ENCODE results near the gene ITSN1.
"Not testable (repeated sequence)": the region's sequence is repeated elsewhere in the genome, so short reads cannot be mapped to it uniquely, and the experiment has no call there.

The ITSN1 gene

DNA sequence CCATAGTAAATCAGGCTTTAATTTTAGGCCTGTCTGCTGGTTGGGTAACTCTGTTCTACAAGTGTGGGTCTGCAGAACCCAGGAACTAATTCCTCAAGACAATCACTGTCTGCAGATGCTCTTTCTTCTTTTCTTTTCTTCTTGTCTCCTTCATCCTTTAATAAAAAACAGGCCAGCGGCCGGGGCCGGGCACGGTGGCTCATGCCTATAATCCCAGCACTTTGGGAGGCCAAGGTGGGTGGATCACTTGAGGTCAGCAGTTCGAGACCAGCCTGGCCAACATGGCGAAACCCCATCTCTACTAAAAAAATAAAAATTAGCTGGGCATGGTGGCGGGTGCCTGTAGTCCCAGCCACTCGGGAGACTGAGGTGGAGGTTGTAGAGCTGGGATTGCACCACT lies 220.9 kb downstream of the ITSN1 start:
- DNase-seq; H3K4me1 ChIP-seq (ENCODE audit: control insufficient read depth, insufficient read depth, low read length, poor library complexity, severe bottlenecking); H3K27ac ChIP-seq (ENCODE audit: insufficient read depth, low read length, poor library complexity, severe bottlenecking); H3K27me3 ChIP-seq (replicated peaks; ENCODE audit: control insufficient read depth, insufficient read depth, low read length, poor library complexity, severe bottlenecking); H3K9me3 ChIP-seq (ENCODE audit: control insufficient read depth, low read length); H3K4me3 ChIP-seq (ENCODE audit: insufficient read depth, low read depth, low read length, poor library complexity, severe bottlenecking); H3K36me3 ChIP-seq (ENCODE audit: control insufficient read depth, insufficient read depth, low read length): not testable (repeated sequence)

DNA sequence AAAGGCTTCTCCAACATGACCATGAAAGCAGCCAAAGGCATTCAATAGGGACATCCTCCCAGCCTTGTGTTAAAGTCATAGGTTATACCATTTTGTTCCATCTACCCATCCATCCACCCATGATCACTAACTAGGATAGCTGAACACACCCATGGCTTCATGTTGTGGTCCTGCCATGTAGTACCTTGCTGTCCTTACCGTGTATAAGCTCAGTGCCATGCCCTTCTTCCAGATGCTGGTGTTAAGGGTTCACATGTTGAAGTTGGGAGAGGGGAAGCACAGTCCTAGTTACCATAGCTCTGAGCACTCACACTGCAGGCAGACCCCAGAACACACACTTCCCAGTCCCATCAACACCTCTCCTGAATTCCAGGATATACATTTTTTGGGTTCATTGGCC lies 221.8 kb downstream of the ITSN1 start:
- Histone ChIP-seq H3K4me1 (ENCODE audit: control insufficient read depth, insufficient read depth, low read length, poor library complexity, severe bottlenecking) (no peaks in the 10 kb centered on the region), H3K27ac (ENCODE audit: insufficient read depth, low read length, poor library complexity, severe bottlenecking) (no peak overlapping the region), H3K4me3 (ENCODE audit: insufficient read depth, low read depth, low read length, poor library complexity, severe bottlenecking) (no peak overlapping the region), H3K36me3 (ENCODE audit: control insufficient read depth, insufficient read depth, low read length) (no peaks in the 10 kb centered on the region), H3K27me3 (replicated peaks; ENCODE audit: control insufficient read depth, insufficient read depth, low read length, poor library complexity, severe bottlenecking) (no peaks in the 10 kb centered on the region), H3K9me3 (ENCODE audit: control insufficient read depth, low read length) (no peaks in the 10 kb centered on the region)
- no peak for DNase-seq

- H3K27ac ChIP-seq (ENCODE audit: insufficient read depth, low read length, poor library complexity, severe bottlenecking) = no peak overlapping the region
- H3K9me3 ChIP-seq (ENCODE audit: control insufficient read depth, low read length) = no peaks in the 10 kb centered on the region
Measured at GRCh38 chr21:33865176-33865575, 222.9 kb downstream of the ITSN1 start.

DNA sequence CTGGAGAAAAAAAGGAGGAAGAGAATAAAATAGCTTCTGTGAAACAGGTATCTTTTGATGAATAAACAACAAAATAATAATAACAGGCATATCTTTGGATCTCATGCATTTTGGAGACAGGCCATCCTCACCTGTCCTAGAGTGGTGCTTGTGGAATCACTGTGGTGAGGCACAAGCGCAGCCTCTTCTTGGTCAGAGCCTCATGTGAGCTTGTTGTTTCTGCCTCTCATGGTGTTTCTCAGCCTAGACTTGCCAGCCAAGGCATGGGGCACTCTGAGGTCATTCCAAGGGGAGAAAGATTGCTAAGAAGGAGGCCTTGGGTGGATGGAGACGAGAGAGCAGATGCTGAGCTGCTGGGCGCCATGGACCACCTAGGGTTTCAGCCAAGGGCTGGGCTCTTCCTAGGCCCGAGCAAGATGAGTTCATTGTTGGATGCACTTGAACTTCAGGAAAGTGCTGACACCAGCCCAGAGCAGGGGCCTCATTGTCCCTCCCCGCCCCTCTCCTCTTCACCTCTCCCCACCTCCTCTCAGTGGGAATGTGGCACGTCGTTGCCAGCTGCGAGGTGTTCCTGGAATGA lies 223.8 kb downstream of the ITSN1 start:
- Histone ChIP-seq H3K4me3 (ENCODE audit: insufficient read depth, low read depth, low read length, poor library complexity, severe bottlenecking) (no peak overlapping the region), H3K36me3 (ENCODE audit: control insufficient read depth, insufficient read depth, low read length) (no peaks in the 10 kb centered on the region), H3K4me1 (ENCODE audit: control insufficient read depth, insufficient read depth, low read length, poor library complexity, severe bottlenecking) (no peaks in the 10 kb centered on the region), H3K27ac (ENCODE audit: insufficient read depth, low read length, poor library complexity, severe bottlenecking) (no peak overlapping the region), H3K9me3 (ENCODE audit: control insufficient read depth, low read length) (no peaks in the 10 kb centered on the region), H3K27me3 (replicated peaks; ENCODE audit: control insufficient read depth, insufficient read depth, low read length, poor library complexity, severe bottlenecking) (no peaks in the 10 kb centered on the region)
- DNase-seq = no peak

More at GRCh38 chr21:33865176-33865575, 222.9 kb downstream of the ITSN1 start:
- no peak for DNase-seq
- Histone ChIP-seq H3K4me3 (ENCODE audit: insufficient read depth, low read depth, low read length, poor library complexity, severe bottlenecking) (no peak overlapping the region), H3K4me1 (ENCODE audit: control insufficient read depth, insufficient read depth, low read length, poor library complexity, severe bottlenecking) (no peaks in the 10 kb centered on the region), H3K36me3 (ENCODE audit: control insufficient read depth, insufficient read depth, low read length) (no peaks in the 10 kb centered on the region), H3K27me3 (replicated peaks; ENCODE audit: control insufficient read depth, insufficient read depth, low read length, poor library complexity, severe bottlenecking) (no peaks in the 10 kb centered on the region)

GRCh38 chr21:33866826-33867225 lies 224.5 kb downstream of the ITSN1 start:
- Histone ChIP-seq H3K27ac (ENCODE audit: insufficient read depth, low read length, poor library complexity, severe bottlenecking) (no peak overlapping the region), H3K27me3 (replicated peaks; ENCODE audit: control insufficient read depth, insufficient read depth, low read length, poor library complexity, severe bottlenecking) (no peaks in the 10 kb centered on the region), H3K36me3 (ENCODE audit: control insufficient read depth, insufficient read depth, low read length) (no peaks in the 10 kb centered on the region), H3K4me3 (ENCODE audit: insufficient read depth, low read depth, low read length, poor library complexity, severe bottlenecking) (no peak overlapping the region), H3K9me3 (ENCODE audit: control insufficient read depth, low read length) (no peaks in the 10 kb centered on the region), H3K4me1 (ENCODE audit: control insufficient read depth, insufficient read depth, low read length, poor library complexity, severe bottlenecking) (no peaks in the 10 kb centered on the region)
- DNase-seq = no peak

DNA sequence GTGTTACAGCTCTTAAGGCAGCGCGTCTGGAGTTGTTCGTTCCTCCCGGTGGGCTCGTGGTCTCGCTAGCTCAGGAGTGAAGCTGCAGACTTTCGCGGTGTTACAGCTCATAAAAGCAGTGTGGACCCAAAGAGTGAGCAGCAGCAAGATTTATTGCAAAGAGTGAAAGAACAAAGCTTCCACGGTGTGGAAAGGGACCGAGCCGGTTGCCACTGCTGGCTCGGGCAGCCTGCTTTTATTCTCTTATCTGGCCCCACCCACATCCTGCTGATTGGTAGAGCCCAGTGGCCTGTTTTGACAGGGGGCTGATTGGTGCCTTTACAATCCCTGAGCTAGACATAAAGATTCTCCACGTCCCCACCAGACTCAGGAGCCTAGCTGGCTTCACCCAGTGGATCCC lies 225.6 kb downstream of the ITSN1 start:
- not testable (repeated sequence) for H3K36me3 ChIP-seq (ENCODE audit: control insufficient read depth, insufficient read depth, low read length); H3K9me3 ChIP-seq (ENCODE audit: control insufficient read depth, low read length); H3K27ac ChIP-seq (ENCODE audit: insufficient read depth, low read length, poor library complexity, severe bottlenecking); H3K4me1 ChIP-seq (ENCODE audit: control insufficient read depth, insufficient read depth, low read length, poor library complexity, severe bottlenecking); H3K27me3 ChIP-seq (replicated peaks; ENCODE audit: control insufficient read depth, insufficient read depth, low read length, poor library complexity, severe bottlenecking); H3K4me3 ChIP-seq (ENCODE audit: insufficient read depth, low read depth, low read length, poor library complexity, severe bottlenecking); DNase-seq

- Histone ChIP-seq H3K9me3 (ENCODE audit: control insufficient read depth, low read length) (no peaks in the 10 kb centered on the region), H3K27me3 (replicated peaks; ENCODE audit: control insufficient read depth, insufficient read depth, low read length, poor library complexity, severe bottlenecking) (no peaks in the 10 kb centered on the region), H3K4me3 (ENCODE audit: insufficient read depth, low read depth, low read length, poor library complexity, severe bottlenecking) (no peak overlapping the region), H3K27ac (ENCODE audit: insufficient read depth, low read length, poor library complexity, severe bottlenecking) (no peak overlapping the region), H3K36me3 (ENCODE audit: control insufficient read depth, insufficient read depth, low read length) (no peaks in the 10 kb centered on the region), H3K4me1 (ENCODE audit: control insufficient read depth, insufficient read depth, low read length, poor library complexity, severe bottlenecking) (no peaks in the 10 kb centered on the region)
- DNase-seq = no peak
Measured at GRCh38 chr21:33869873-33870272, 227.6 kb downstream of the ITSN1 start.

- no peaks in the 10 kb centered on the region for H3K36me3 ChIP-seq (ENCODE audit: control insufficient read depth, insufficient read depth, low read length)
- no peaks in the 10 kb centered on the region for H3K9me3 ChIP-seq (ENCODE audit: control insufficient read depth, low read length)
- no peak for DNase-seq
- no peak overlapping the region for H3K27ac ChIP-seq (ENCODE audit: insufficient read depth, low read length, poor library complexity, severe bottlenecking)
- no peaks in the 10 kb centered on the region for H3K27me3 ChIP-seq (replicated peaks; ENCODE audit: control insufficient read depth, insufficient read depth, low read length, poor library complexity, severe bottlenecking)
- H3K4me3 ChIP-seq (ENCODE audit: insufficient read depth, low read depth, low read length, poor library complexity, severe bottlenecking) = no peak overlapping the region
- no peaks in the 10 kb centered on the region for H3K4me1 ChIP-seq (ENCODE audit: control insufficient read depth, insufficient read depth, low read length, poor library complexity, severe bottlenecking)
Measured at GRCh38 chr21:33870768-33871167, 228.5 kb downstream of the ITSN1 start.

DNA sequence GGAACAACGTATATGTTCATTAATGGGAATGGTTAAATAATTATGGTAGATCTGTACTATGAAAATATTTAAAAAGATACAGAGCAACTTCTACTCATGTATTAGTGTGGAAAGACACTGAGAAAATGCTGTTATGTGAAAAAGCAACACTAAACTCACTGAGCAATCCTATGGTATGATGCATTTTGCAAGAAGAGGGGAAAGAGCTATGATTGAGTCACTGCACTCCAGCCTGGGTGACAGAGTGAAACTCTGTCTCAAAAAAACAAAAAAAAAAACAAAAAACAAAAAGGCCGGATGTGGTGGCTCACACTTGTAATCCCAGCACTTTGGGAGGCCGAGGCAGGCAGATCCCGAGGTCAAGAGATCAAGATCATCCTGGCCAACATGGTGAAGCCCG lies 228.9 kb downstream of the ITSN1 start:
- Histone ChIP-seq H3K27ac (ENCODE audit: insufficient read depth, low read length, poor library complexity, severe bottlenecking) (no peak overlapping the region), H3K4me1 (ENCODE audit: control insufficient read depth, insufficient read depth, low read length, poor library complexity, severe bottlenecking) (no peaks in the 10 kb centered on the region), H3K9me3 (ENCODE audit: control insufficient read depth, low read length) (no peaks in the 10 kb centered on the region), H3K27me3 (replicated peaks; ENCODE audit: control insufficient read depth, insufficient read depth, low read length, poor library complexity, severe bottlenecking) (no peaks in the 10 kb centered on the region), H3K4me3 (ENCODE audit: insufficient read depth, low read depth, low read length, poor library complexity, severe bottlenecking) (no peak overlapping the region), H3K36me3 (ENCODE audit: control insufficient read depth, insufficient read depth, low read length) (no peaks in the 10 kb centered on the region)
- DNase-seq = no peak

DNA sequence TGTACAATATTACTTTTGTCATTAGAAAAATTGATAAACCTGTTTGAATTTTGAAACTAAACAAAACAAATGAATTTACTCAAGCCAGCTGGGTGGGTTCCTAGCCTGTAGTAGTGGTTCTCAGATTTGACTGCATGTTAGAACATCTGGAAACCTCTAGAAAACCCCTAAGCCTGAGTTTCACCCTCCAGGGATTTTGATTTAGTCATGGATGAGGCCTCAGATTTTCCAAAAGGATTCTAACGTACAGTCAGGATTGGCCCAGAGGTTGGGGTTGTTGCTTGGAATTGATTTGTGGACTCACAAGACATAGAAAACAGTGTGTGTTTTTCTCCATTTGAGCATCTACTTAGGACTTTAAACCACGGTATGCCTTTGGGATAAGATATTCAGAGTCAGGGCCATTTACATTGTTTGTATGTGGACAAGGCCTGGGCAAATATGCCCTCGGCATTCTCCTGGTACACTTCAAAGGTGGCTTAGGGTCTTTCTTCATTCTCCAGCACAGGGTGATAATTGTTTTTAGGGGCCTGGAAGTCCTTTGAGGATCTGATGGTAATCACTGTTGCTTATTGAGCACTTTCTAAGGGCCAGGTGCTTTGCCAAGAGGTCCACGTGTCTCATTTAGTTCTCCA lies 230.7 kb downstream of the ITSN1 start:
- Histone ChIP-seq H3K4me3 (ENCODE audit: insufficient read depth, low read depth, low read length, poor library complexity, severe bottlenecking) (no peak overlapping the region), H3K27ac (ENCODE audit: insufficient read depth, low read length, poor library complexity, severe bottlenecking) (no peak overlapping the region), H3K4me1 (ENCODE audit: control insufficient read depth, insufficient read depth, low read length, poor library complexity, severe bottlenecking) (no peaks in the 10 kb centered on the region), H3K36me3 (ENCODE audit: control insufficient read depth, insufficient read depth, low read length) (no peaks in the 10 kb centered on the region), H3K27me3 (replicated peaks; ENCODE audit: control insufficient read depth, insufficient read depth, low read length, poor library complexity, severe bottlenecking) (no peaks in the 10 kb centered on the region), H3K9me3 (ENCODE audit: control insufficient read depth, low read length) (no peaks in the 10 kb centered on the region)
- DNase-seq = no peak
